Progenitor cell of endocrine pancreas (in vitro differentiated cells): Measurements from ENCODE around the gene CLEC18A. TPM values are rescaled to one million over a fixed set of nuclear protein-coding genes. Genes with fewer than 3 reads are reported as not detected.

ENCODE experiments used
- DNase-seq: peaks from one replicate; pipeline ENCODE4 v3.0.0; 2021; ENCODE audit warnings: low spot score; ENCODE audit not compliant: unreplicated experiment
- H3K27ac Mint-ChIP-seq: 2 replicates; pipeline ENCODE4 v1.8.0; 2021; ENCODE audit warnings: mild to moderate bottlenecking, moderate library complexity, mixed read lengths
- H3K27me3 Mint-ChIP-seq: 2 replicates; pipeline ENCODE4 v1.8.0; 2021; ENCODE audit warnings: mixed read lengths
- H3K36me3 Mint-ChIP-seq: 2 replicates; pipeline ENCODE4 v1.8.0; 2022; ENCODE audit warnings: mixed read lengths; ENCODE audit not compliant: insufficient read depth
- H3K4me1 Mint-ChIP-seq: 2 replicates; pipeline ENCODE4 v1.8.0; 2021; ENCODE audit warnings: low read depth, mixed read lengths
- H3K4me3 Mint-ChIP-seq: 2 replicates; pipeline ENCODE4 v1.8.0; 2021; ENCODE audit warnings: low read depth, mild to moderate bottlenecking, moderate library complexity, mixed read lengths
- H3K9me3 Mint-ChIP-seq: 2 replicates; pipeline ENCODE4 v1.8.0; 2021; ENCODE audit warnings: low read depth, mixed read lengths
- CTCF ChIP-seq: fragments of 200-600 bp; sonication (generic); IDR thresholded peaks from one replicate; pipeline ENCODE4 v1.5.0; 2021; ENCODE audit warnings: antibody characterized with exemption, mild to moderate bottlenecking; ENCODE audit not compliant: unreplicated experiment
- total RNA-seq: library from RNA; stranded (reverse); gene quantifications from 2 replicates; pipeline ENCODE4 v1.2.1, GENCODE V29; 2021

CLEC18A gene
- total RNA-seq, 1 donor from 2014 or later = 4.1 TPM

GRCh38 chr16:69934044-69934443, 17.1 kb upstream of the CLEC18A start:
- H3K4me1 Mint-ChIP-seq = no peaks in the 10 kb centered on the region
- peaks cover 13% of the 10 kb centered on the region for H3K36me3 Mint-ChIP-seq
- DNase-seq = no peak
- no peak for TF ChIP-seq CTCF
- H3K4me3 Mint-ChIP-seq = no peak overlapping the region
- H3K27ac Mint-ChIP-seq = no peak overlapping the region
- no peaks in the 10 kb centered on the region for H3K27me3 Mint-ChIP-seq
- H3K9me3 Mint-ChIP-seq = no peaks in the 10 kb centered on the region

GRCh38 chr16:69934751-69935150, 16.4 kb upstream of the CLEC18A start:
- H3K27me3 Mint-ChIP-seq = no peaks in the 10 kb centered on the region
- H3K9me3 Mint-ChIP-seq = no peaks in the 10 kb centered on the region
- DNase-seq = no peak
- H3K4me1 Mint-ChIP-seq = no peaks in the 10 kb centered on the region
- no peak overlapping the region for H3K27ac Mint-ChIP-seq
- peaks cover 13% of the 10 kb centered on the region for H3K36me3 Mint-ChIP-seq
- no peak for TF ChIP-seq CTCF
- H3K4me3 Mint-ChIP-seq = no peak overlapping the region

GRCh38 chr16:69935278-69935711, 15.8 kb upstream of the CLEC18A start:
- no peaks in the 10 kb centered on the region for H3K9me3 Mint-ChIP-seq
- no peaks in the 10 kb centered on the region for H3K4me1 Mint-ChIP-seq
- no peak for DNase-seq
- TF ChIP-seq CTCF = no peak
- H3K27me3 Mint-ChIP-seq = no peaks in the 10 kb centered on the region
- H3K4me3 Mint-ChIP-seq = no peak overlapping the region
- H3K36me3 Mint-ChIP-seq = peaks cover 11% of the 10 kb centered on the region
- H3K27ac Mint-ChIP-seq = no peak overlapping the region

GRCh38 chr16:69935740-69936139, 15.4 kb upstream of the CLEC18A start:
- H3K27ac Mint-ChIP-seq = no peak overlapping the region
- no peaks in the 10 kb centered on the region for H3K4me1 Mint-ChIP-seq
- TF ChIP-seq CTCF = no peak
- no peak for DNase-seq
- H3K9me3 Mint-ChIP-seq = no peaks in the 10 kb centered on the region
- peaks cover 11% of the 10 kb centered on the region for H3K36me3 Mint-ChIP-seq
- H3K4me3 Mint-ChIP-seq = no peak overlapping the region
- no peaks in the 10 kb centered on the region for H3K27me3 Mint-ChIP-seq

- DNase-seq = no peak
Observed at GRCh38 chr16:69936252-69936651, 14.9 kb upstream of the CLEC18A start.

More at GRCh38 chr16:69936252-69936651, 14.9 kb upstream of the CLEC18A start:
- Mint-ChIP-seq H3K36me3 (peaks cover 12% of the 10 kb centered on the region), H3K27me3 (no peaks in the 10 kb centered on the region), H3K9me3 (no peaks in the 10 kb centered on the region), H3K4me3 (no peak overlapping the region), H3K4me1 (no peaks in the 10 kb centered on the region), H3K27ac (no peak overlapping the region)
- no peak for TF ChIP-seq CTCF
